ENCODE data around the gene SMTN.

SMTN gene

DNA sequence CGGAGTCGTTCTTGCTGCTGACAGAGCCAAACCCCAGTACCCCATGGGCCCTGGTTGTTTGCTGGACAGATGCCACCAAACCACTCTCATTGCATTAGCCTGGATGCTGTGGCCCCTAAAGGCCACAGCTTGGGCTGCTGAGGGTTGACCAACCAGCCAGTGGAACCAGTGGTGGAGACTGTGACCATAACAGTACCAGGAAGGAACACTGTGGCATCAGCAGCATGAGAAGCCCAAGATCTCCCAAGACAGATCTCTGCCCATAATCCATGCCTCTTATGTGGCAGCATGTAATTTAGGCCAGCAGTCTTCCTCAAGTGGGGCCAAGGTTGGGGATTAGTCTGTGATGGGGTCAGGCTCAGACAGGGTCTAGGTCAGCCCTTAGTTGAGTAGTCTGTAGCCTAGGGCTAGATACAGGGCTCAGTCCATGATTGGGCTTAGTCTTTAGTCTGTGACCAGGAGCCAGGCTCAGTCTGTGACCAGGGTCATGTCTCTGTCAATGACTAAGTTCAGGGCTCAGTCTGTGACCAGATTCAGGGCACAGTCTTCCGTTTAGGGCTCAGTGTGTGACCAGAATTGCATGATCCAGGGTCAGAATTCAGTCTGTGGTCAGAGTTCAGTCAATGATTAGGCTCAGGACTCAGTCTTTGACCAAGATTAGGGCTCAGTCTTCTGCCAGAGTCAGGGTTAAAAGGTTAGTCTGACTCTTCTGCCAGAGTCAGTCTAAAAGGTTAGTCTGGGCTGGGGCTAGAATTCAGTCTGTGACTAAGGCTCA is 37.1 kb downstream of the SMTN start:
- Histone ChIP-seq H3K9ac (no peak overlapping the region), H3K4me1 (peaks cover 0 to 23% (median 10%) of the 10 kb centered on the region in 10 experiments; a peak in 11 of 20 replicates), H3K27ac (no peak overlapping the region), H3K27me3 (no peaks in the 10 kb centered on the region), H4K20me1 (no peaks in the 10 kb centered on the region), H3K4me2 (peak overlapping the region in 4 of 11 experiments; percentile 3 to 36 (median 30); a peak in 4 of 22 replicates), H3K36me3 (no peaks in the 10 kb centered on the region), H3K9me3 (replicated peaks in 1 of 11) (no peaks in the 10 kb centered on the region), H3K4me3 (no peak overlapping the region)
- TF ChIP-seq Cebpa-rat (IDR thresholded peaks at IDR 0.05): no peak

DNA sequence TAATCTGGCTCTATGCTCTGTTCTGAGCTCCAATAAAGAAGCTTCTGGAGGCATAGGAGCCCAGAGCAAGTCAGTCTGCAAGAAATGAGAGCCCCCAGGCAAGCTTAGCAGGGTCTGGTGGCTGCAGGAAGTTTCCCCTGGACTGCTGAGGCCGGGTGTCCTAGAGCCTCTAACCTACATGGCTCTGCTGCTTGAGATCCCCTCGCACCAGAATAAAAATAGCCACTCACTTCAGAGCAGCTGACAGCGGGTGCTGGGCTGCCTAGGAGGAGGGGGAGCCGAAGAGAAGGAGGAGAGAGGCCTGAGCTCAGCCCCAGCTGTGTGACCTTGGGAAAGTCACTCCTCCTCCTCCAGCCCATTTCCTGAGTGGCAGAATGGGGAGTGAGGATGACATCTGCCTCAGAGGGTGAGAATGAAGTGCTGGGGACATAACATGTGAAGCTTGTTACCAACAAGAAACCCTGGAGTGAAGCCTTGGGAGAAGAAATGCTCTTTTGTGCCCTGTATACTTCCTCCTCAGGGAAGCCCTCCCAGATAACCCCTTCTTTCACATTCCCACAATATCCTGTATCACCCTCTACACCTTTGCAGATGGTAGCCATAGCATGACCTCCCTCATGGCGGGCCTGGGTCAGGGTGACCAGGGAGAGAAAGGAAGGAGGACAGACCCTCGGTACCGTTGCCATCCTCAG is 38.1 kb downstream of the SMTN start:
- Histone ChIP-seq H3K4me1 (peaks cover 0 to 23% (median 10%) of the 10 kb centered on the region in 10 experiments; a peak in 11 of 20 replicates), H3K9ac (0 out of 22 replicates have a peak overlapping the region, but pooled peaks of 1 of the 11 experiments have one; percentile 11), H3K36me3 (no peaks in the 10 kb centered on the region), H3K9me3 (replicated peaks in 1 of 11) (no peaks in the 10 kb centered on the region), H3K27ac (0 out of 22 replicates have a peak overlapping the region, but pooled peaks of 1 of the 11 experiments have one; percentile 13), H3K27me3 (no peaks in the 10 kb centered on the region), H3K4me3 (no peak overlapping the region), H3K4me2 (peak overlapping the region in 7 of 11 experiments; percentile 3 to 36 (median 25); a peak in 9 of 22 replicates), H4K20me1 (no peaks in the 10 kb centered on the region)
- TF ChIP-seq Cebpa-rat (IDR thresholded peaks at IDR 0.05): no peak

DNA sequence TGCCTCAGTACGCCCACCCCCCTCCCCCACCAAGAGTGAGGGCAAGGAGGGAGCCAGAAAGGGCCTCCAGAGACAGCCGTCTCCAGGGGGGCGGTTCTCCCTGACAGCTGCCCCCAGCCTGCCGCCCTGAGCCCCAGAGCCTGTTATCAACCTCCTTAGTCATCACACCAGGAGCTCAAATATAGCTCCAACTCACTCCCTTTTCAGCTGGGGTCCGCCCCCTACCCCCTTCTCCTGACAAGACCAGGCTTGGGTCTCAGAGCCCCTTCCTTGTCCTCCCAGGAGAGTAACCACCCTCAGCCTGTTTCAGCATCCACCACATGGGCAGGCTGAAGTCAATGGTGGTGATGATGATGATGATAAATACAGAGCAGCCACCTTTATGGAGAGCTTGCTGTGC is 39.1 kb downstream of the SMTN start:
- no peak for TF ChIP-seq Cebpa-rat (IDR thresholded peaks at IDR 0.05)
- H3K27me3 ChIP-seq: no peaks in the 10 kb centered on the region
- H3K27ac ChIP-seq: no peak overlapping the region
- H3K9me3 ChIP-seq (replicated peaks in 1 of 11): no peaks in the 10 kb centered on the region
- H3K4me3 ChIP-seq: no peak overlapping the region
- no peaks in the 10 kb centered on the region for H4K20me1 ChIP-seq
- no peaks in the 10 kb centered on the region for H3K36me3 ChIP-seq
- H3K4me1 ChIP-seq: peaks cover 0 to 27% (median 12%) of the 10 kb centered on the region in 10 experiments; a peak in 12 of 20 replicates
- H3K9ac ChIP-seq: no peak overlapping the region
- H3K4me2 ChIP-seq: peak overlapping the region in 5 of 11 experiments; percentile 5 to 24 (median 9); a peak in 3 of 22 replicates

DNA sequence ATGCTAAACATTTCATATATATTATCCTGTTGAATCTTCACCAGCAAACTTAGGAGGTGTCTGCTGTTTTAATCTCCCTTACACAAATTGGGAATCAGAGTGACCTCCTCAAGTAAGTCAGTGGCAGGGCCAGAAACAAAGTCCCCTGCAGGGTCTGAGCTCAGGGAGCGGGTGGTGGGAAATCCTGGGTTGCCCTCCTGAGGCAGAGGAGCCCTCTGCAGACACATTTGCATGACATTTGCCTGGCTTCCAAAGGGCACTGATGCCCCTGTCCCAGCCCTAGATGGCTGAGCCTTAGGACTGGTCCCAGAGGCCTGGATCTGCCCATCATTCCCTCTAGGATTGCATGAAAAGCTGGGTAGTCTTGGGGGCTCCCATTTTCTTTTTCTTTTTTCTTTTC is 39.5 kb downstream of the SMTN start:
- H3K4me1 ChIP-seq: peaks cover 0 to 31% (median 16%) of the 10 kb centered on the region in 10 experiments; a peak in 13 of 20 replicates
- H3K4me2 ChIP-seq: peak overlapping the region in 4 of 11 experiments; percentile 5 to 24 (median 16); a peak in 3 of 22 replicates
- no peaks in the 10 kb centered on the region for H3K36me3 ChIP-seq
- H3K27me3 ChIP-seq: no peaks in the 10 kb centered on the region
- no peak overlapping the region for H3K4me3 ChIP-seq
- no peak for TF ChIP-seq Cebpa-rat (IDR thresholded peaks at IDR 0.05)
- H3K27ac ChIP-seq: no peak overlapping the region
- no peaks in the 10 kb centered on the region for H3K9me3 ChIP-seq (replicated peaks in 1 of 11)
- no peak overlapping the region for H3K9ac ChIP-seq
- no peaks in the 10 kb centered on the region for H4K20me1 ChIP-seq

DNA sequence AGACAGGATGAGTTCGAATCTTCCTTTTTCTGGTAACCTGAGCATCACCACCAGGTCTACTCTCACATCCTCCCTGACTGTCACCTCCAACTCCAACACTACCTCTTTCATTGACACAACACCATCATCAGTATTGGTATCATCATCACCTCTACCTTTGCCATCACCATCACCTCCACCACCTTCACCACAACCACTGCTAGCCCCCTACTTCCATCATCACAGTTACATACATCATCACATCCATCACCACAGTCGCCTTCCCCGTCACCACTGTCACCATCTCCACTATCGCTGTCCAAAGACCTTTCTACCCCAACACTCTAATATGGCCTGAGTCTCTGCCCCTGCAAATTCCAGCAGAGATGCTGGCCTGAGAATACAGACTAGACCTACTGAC is 40.3 kb downstream of the SMTN start:
- H3K27ac ChIP-seq: no peak overlapping the region
- no peak overlapping the region for H3K4me3 ChIP-seq
- H3K36me3 ChIP-seq: no peaks in the 10 kb centered on the region
- H3K9me3 ChIP-seq (replicated peaks in 1 of 11): no peaks in the 10 kb centered on the region
- H3K4me1 ChIP-seq: peaks cover 0 to 39% (median 24%) of the 10 kb centered on the region in 10 experiments; a peak in 17 of 20 replicates
- H3K27me3 ChIP-seq: no peaks in the 10 kb centered on the region
- H3K4me2 ChIP-seq: no peak overlapping the region
- no peak overlapping the region for H3K9ac ChIP-seq
- no peak for TF ChIP-seq Cebpa-rat (IDR thresholded peaks at IDR 0.05)
- no peaks in the 10 kb centered on the region for H4K20me1 ChIP-seq

DNA sequence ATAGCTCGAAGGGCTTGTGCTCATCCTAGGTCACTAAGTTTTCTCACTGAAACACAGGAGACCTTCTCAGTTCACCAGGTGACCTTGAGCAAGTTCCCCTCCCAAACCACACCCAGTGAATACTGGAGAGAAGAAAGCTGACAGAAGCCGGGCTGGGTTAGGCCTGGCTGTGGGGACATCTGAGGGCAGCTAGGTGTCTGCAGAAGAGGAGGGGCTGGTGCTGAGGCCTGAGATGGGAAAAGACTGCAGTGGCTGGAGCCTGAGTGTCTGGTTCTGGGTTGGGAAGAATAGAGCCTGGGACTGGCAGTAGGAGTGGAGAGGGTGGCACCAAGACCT is 41.0 kb downstream of the SMTN start:
- Histone ChIP-seq H3K4me2 (no peak overlapping the region), H3K4me3 (no peak overlapping the region), H3K36me3 (no peaks in the 10 kb centered on the region), H3K4me1 (peaks cover 2 to 44% (median 31%) of the 10 kb centered on the region in 10 experiments; a peak in 17 of 20 replicates), H3K9ac (no peak overlapping the region), H3K27ac (no peak overlapping the region), H4K20me1 (no peaks in the 10 kb centered on the region), H3K27me3 (no peaks in the 10 kb centered on the region), H3K9me3 (replicated peaks in 1 of 11) (no peaks in the 10 kb centered on the region)
- no peak for TF ChIP-seq Cebpa-rat (IDR thresholded peaks at IDR 0.05)

DNA sequence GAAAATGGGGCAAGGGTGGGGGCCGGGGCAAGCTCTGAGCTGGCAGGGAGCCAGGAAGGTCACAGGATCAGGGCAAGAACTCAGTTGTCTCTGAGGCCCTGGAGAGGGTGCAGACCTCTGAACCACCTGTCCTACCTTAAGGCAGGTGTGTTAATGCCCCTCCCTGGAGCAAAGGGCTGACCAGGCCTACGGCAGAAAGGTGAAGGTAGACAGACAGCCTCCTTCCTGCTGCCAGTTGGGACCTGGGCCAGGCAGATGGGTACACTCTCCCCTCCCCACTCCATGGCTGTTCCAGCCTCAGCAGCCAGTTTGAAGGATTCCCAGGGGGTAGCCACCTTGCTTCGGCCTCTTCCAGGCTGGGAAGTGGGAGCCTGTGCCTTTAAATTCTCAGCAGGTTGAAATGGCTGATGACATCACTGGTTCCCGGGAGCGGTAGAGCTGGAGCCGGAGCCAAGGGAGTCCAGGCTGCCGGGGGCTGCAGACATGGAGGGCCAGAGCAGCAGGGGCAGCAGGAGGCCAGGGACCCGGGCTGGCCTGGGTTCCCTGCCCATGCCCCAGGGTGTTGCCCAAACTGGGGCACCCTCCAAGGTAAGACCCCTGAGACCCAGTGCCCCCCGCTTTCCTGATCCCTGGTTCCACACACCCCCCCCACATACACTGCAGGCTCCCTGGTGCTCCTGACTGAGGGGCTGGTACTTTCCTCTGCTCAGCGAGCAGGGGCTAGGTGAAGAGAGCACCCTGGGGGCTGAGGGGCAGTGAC is 41.6 kb downstream of the SMTN start, which contains the start of gene INPP5J:
Gene INPP5J, plus strand, starts transcription at position 435 of the 760 bp plus-strand sequence. Its CDS starts 49 bp downstream, at position 484.
- TF ChIP-seq Cebpa-rat (IDR thresholded peaks at IDR 0.05): no peak
- peaks cover 4 to 44% (median 32%) of the 10 kb centered on the region in 10 experiments; a peak in 17 of 20 replicates for H3K4me1 ChIP-seq
- H4K20me1 ChIP-seq: no peaks in the 10 kb centered on the region
- H3K27me3 ChIP-seq: no peaks in the 10 kb centered on the region
- H3K4me2 ChIP-seq: peak within 1 kb of the TSS in 4 of 11 experiments; percentile 4 to 29 (median 20); a peak in 5 of 22 replicates
- no peaks in the 10 kb centered on the region for H3K9me3 ChIP-seq (replicated peaks in 1 of 11)
- no peak within 1 kb of the TSS for H3K4me3 ChIP-seq
- H3K36me3 ChIP-seq: no peaks in the 10 kb centered on the region
- H3K27ac ChIP-seq: no peak within 1 kb of the TSS
- no peak within 1 kb of the TSS for H3K9ac ChIP-seq

DNA sequence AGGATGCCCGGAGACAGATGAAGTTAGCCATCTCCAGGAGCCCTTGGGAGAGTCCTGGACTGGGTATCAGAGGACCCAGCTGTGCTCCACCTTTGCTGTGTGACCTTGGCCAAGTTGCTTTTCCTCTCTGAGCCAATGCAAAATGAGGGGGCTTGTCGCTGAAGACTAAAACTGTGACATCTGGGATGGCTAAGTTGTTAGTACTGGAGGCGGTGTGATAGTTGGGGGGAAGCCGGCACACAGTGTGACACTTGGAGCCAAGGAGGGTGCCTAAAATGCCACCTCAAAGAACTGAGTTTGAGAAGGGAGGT is 42.1 kb downstream of the SMTN start:
- Histone ChIP-seq H4K20me1 (no peaks in the 10 kb centered on the region), H3K4me2 (peak overlapping the region in 1 of 11 experiments; percentile 18; a peak in 2 of 22 replicates), H3K27me3 (no peaks in the 10 kb centered on the region), H3K9ac (no peak overlapping the region), H3K9me3 (replicated peaks in 1 of 11) (no peaks in the 10 kb centered on the region), H3K4me1 (peaks cover 4 to 44% (median 32%) of the 10 kb centered on the region in 10 experiments; a peak in 17 of 20 replicates), H3K4me3 (no peak overlapping the region), H3K27ac (no peak overlapping the region), H3K36me3 (no peaks in the 10 kb centered on the region)
- no peak for TF ChIP-seq Cebpa-rat (IDR thresholded peaks at IDR 0.05)

DNA sequence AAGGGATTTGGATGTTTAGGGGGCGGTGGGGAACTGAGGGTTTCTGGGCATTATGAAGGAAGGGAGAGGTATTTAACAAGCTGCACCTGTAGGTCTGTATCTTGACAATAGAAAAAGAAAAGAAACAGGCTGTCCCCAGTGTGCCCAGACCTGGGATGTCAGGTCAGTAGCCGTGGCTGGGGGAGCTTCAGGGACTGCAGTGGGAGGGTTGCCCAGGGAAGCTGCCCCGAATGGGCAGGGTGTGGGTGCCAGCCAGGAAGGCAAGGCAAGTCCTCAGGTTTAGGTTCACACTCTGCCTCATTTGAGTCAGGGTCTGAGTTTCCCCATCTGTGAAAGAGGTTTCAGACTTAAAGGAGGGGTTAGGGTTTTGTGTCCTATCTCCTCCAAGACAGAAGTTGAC is 43.2 kb downstream of the SMTN start:
- Histone ChIP-seq H3K4me1 (peaks cover 4 to 38% (median 28%) of the 10 kb centered on the region in 10 experiments; a peak in 17 of 20 replicates), H3K4me2 (no peak overlapping the region), H3K27me3 (no peaks in the 10 kb centered on the region), H3K9ac (0 out of 22 replicates have a peak overlapping the region, but pooled peaks of 1 of the 11 experiments have one; percentile 7), H3K36me3 (no peaks in the 10 kb centered on the region), H3K27ac (no peak overlapping the region), H4K20me1 (no peaks in the 10 kb centered on the region), H3K4me3 (no peak overlapping the region), H3K9me3 (replicated peaks in 1 of 11) (no peaks in the 10 kb centered on the region)
- TF ChIP-seq Cebpa-rat (IDR thresholded peaks at IDR 0.05): no peak
